Peyer's patch (tissue), 4 donors: ENCODE results near the gene CFAP43.

Experiments
- POLR2A ChIP-seq, 2 donors: fragments of 450-650 bp; IDR thresholded peaks; one replicate each; pipeline ENCODE4 v1.5.1; 2017; ENCODE audit warnings: antibody characterized with exemption in 2 of 2, mild to moderate bottlenecking in 2 of 2, moderate library complexity in 2 of 2
- TF ChIP-seq, protein P1 (sequence below), 6 experiments: fragments of 450-650 bp in 4 of 6; fragments of 200-600 bp in 2 of 6; sonication (generic) in 1 of 6; IDR thresholded peaks; one replicate each; pipeline ENCODE4 v1.5.1; 2017 to 2019; ENCODE audit warnings: antibody characterized with exemption in 6 of 6, mild to moderate bottlenecking in 3 of 6, moderate library complexity in 1 of 6

- TF ChIP-seq, protein P1, sequence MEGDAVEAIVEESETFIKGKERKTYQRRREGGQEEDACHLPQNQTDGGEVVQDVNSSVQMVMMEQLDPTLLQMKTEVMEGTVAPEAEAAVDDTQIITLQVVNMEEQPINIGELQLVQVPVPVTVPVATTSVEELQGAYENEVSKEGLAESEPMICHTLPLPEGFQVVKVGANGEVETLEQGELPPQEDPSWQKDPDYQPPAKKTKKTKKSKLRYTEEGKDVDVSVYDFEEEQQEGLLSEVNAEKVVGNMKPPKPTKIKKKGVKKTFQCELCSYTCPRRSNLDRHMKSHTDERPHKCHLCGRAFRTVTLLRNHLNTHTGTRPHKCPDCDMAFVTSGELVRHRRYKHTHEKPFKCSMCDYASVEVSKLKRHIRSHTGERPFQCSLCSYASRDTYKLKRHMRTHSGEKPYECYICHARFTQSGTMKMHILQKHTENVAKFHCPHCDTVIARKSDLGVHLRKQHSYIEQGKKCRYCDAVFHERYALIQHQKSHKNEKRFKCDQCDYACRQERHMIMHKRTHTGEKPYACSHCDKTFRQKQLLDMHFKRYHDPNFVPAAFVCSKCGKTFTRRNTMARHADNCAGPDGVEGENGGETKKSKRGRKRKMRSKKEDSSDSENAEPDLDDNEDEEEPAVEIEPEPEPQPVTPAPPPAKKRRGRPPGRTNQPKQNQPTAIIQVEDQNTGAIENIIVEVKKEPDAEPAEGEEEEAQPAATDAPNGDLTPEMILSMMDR (IDR thresholded peaks at IDR 0.05), result no peak
- no peak for TF ChIP-seq POLR2A (IDR thresholded peaks at IDR 0.05)
Measured at GRCh38 chr10:104170610-104171254, 61.4 kb downstream of the CFAP43 start.
